GM11168 (cell line): ENCODE data around the gene ZNF846.

ENCODE experiments used
- in situ Hi-C: fragments of 300-500 bp; cut with MboI; formaldehyde crosslinking; loops from one replicate; pipeline ENCODE4 v1.12.0; 2022; ENCODE audit warnings: low sequenced_read_pairs; ENCODE audit not compliant: unreplicated experiment

Gene ZNF846

GRCh38 chr19:9702186-9702585, 66.4 kb downstream of the ZNF846 start:
- in situ Hi-C loops: no loop called here
